GM19025 (cell line): ENCODE measurements around the gene PHIP.

ENCODE experiments used
- ATAC-seq: cut with Tn5 transposase; IDR thresholded peaks from one replicate; pipeline ENCODE4 v1.9.1; 2021; ENCODE audit warnings: mild to moderate bottlenecking, low read depth, moderate library complexity; ENCODE audit not compliant: unreplicated experiment

Gene PHIP

DNA sequence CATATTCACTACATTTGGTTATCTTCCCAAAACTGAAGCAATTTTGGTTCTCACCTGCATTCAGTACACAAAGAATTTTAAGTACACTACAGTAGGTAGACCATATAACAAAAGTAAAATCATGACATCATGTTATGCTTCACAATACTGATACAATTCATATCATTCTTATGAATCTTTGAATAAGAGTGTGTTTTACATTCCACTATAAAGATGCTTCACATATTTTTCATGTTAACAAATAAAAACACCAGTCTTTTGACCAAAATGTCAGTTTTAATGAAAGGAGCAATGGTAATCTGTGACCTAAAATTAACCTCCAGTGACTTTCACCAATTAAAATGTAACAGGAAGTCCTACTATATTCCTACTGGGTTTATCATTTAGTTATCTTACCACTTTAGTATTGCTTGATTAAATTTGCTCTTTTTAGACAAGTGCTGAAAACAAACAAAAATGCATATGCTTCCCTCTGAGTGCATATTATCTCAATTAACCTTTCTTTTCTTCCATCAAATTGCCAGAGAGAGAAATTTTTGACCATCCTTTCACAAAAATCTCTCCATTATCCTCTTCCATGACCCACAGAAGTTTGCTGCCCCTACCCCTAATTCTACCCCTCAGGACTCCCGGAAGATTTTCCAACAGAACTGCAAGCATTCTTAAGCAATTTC is 49.3 kb downstream of the PHIP start:
- no peak for ATAC-seq

DNA sequence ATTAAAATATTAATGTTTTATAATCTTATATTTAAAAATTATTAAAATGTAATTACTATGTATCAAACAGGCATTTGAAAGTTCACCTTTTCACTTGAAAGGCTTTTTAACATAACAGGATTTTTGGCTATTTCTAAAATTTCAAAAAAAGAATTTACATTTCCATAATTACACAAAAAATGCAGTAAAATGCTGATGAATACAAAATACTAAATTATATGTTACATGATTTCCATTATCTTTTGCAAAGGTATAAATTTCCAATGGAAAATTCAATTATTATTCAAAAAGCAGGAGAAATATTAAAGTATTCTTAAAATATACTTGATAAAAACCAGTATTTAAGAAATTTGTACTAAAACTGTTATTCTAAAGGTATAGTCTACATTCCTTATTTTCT is 66.1 kb downstream of the PHIP start:
- ATAC-seq: no peak

DNA sequence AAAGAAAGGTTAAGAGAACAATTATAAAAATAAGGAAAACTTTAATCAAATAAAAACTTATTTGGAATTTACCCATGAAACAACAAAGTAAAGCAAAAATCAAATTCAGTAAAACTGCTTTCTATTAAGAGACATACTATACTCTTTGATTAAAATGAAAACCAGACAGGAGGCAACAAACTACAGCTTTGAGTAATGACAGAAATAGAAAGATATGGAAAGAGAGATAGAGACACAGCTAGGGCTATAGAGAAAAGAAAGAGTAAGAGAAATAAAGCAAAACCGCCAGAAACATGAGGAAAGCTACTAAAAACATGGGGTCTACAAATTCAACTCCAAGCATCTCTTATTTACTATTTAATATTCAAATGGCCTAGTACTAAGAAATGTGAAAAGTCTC is 67.6 kb downstream of the PHIP start:
- ATAC-seq: no peak

DNA sequence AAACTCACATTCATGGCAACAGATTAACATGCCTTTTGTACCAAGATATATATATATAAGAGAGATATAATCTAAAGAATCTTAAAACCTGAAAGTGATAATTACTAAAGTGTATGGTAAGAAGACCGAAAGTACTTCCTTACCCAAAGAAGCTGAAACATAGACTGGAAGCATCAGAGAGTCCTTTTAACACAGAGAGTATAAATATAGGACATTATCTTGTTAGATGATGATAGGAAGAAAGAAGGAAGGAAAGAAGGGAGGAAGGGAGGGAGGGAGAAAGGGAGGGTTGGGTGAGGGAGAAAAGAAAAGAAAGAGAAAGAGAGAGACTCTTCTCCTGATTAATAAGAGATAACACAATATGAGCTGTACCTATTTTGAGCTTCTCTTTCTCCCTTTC is 68.2 kb downstream of the PHIP start:
- no peak for ATAC-seq

DNA sequence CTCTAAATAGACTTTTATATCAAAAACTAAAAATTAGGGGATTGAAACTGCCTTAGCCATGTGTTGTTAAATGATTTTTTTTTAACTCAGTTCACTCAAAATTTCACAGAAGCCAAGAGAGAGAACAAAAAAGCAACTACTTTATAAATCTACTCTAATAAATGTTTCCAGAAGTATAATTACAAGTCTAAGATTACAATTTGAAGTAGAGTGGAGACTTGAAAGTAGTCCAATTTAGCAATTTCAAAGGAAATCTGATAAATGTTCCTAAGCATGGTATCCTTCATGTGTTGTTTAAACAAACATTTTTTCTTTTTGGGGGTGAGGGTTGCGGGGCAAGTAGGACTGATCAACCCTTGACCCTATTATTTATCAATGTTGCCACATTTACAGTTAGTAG is 72.6 kb downstream of the PHIP start:
- no peak for ATAC-seq

DNA sequence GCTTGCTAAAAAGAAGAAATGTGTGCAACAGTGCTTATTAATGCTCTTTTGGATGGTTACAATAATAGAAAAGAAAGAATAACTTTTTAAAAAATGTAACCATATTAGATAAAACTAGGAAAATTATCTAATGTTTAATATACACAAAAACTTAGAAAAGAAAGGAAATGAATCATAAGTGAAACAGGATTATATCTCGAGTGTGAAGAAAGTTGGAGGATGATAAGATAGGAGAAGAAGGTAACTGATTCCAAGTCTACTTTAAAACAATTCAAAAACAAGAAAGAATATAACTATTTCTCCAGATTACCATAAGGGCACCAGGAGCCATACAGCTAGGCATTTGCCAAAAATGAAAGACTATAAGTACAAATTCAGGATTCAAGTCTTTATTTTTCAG is 73.0 kb downstream of the PHIP start:
- no peak for ATAC-seq

DNA sequence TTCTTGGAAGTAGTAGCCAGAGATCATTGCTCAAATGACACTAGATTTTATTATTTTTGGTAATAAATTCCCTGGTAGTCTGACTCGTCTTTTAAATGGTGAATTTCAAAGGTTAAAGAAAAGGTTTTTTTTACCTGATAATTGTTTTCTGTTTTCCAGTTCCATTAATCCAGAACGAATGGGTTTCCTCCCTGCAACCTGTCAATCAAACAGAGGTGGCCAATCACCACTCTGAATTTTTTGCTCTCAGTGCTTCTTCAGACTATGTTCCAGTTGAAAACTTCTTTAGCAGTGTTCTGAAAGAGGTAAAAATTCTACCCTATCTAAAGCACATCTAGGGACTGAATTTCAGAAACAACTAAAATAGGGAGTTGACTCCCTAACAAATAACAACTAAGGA is 73.8 kb downstream of the PHIP start:
- ATAC-seq: no peak

DNA sequence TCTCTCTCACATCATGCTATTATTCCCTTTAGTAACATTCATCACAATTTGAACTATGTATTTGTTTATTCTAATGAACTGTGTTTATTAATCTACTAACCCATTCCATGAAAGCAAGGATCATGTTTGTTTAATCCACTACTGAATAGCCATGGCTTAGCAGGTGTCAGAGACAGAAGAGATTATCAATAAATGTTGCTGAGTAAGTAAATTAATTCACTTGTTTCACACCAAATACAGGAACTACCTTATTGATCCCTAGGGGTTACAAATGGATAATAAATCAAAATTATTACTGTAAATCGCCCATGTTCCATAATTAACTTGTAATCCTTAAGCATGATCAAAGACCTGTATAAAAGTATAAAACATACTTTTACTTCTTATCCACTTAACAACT is 76.6 kb downstream of the PHIP start:
- no peak for ATAC-seq

DNA sequence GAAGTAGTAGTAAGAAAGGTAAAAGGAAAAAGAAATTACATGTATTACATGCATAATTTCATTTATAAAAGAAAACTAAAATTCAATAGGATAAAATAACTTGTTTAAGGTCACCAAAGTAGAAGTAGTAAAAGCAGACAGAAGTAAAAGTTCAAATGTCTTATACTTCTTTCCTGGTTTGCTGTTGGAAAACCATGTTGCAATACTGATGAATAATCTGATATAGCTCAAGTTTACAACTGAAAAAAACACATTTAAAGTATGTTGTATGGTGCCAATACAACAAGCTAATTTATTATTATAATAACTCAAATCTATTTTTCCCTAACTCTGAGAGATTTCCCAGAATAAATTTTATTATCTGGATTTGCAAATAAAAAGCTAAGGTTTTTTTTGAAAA is 78.3 kb downstream of the PHIP start:
- ATAC-seq: no peak

DNA sequence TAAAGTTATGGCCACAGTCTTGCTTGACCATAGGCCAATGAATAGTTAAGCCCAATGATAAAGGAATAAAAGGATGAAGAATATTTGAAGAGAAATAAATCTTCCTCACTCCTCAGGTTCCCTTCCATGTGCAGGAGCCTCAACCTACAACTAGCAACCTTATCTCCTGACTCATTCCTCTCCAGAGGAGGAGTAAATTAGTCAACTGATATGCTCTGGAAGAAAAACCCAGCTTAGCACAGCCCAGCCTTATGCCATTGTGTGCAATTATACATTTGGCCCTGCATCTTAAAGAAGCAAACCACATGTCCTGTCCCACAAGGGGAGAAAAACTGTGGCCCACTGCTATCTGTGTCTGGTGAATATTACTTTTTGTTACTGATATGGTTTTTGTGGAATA is 82.1 kb downstream of the PHIP start:
- ATAC-seq: no peak

DNA sequence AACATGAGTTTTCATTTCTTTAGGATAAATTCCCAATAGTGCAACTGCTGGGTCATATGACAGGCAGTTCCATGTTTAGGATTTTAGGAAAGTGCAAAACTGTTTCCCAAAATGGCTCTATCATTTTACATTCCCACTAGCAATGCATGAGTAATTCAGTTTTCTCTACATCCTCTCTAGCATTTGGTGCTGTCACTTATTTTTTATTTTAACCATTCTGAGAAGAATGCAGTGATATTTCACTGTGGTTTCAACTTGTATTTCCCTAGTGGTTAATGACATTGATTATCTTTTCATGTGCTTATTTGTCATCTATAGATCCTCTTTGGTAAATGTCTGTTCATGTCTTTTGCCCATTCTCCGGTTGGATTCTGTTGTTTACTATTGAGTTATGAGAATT is 82.7 kb downstream of the PHIP start:
- ATAC-seq: no peak

DNA sequence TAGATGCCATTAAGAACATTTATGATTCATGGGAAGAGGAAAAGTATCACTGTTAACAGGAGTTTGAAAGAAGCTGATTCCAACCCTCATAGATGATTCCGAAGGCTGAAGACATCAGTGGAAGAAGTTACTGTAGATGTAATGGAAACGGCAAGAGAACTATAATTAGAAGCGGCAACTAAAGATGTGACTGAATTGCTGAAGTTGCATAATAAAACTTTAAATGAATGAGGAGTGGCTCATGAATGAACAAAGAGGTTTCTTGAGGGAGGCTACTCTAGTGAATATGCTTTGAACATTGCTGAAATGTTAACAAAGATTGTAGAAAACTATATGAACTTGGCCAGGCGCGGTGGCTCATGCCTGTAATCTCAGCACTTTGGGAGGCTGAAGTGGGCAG is 84.1 kb downstream of the PHIP start:
- ATAC-seq: no peak

DNA sequence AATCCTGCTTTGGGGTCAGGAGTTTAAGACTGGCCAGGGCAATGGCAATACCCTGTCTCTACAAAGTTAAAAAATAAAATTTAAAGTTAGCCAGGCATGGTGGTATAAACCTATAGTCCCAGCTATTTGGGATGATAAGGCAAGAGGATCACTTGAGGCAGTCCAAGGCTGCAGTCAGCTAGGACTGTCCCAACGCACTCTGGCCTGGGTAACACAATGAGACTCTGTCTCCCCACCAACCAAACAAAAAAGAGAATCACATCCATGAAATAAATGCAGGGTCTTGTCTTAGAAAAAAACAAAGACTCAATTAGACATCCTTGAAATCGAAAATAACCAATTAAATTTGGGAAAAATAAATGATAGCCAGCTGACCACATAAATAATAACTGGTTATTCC is 88.9 kb downstream of the PHIP start:
- ATAC-seq: no peak

DNA sequence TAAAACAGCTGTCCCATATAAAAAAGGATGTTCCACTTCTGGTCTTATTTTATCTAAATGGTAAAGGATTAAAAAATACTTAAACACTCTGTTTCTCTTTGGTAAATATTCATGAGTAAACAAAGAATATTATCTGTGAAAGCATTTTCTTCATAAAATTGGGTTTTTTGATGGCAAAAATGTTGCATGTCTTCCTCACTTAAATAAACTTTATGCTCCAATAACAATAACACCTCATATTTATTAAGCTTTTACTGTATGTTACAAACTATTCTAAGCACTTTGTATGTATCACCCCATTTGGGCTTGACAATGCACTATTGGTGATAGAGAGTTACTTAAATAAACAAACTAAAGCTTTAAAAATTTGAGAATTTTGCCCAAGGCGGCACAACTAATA is 91.9 kb downstream of the PHIP start:
- ATAC-seq: no peak

DNA sequence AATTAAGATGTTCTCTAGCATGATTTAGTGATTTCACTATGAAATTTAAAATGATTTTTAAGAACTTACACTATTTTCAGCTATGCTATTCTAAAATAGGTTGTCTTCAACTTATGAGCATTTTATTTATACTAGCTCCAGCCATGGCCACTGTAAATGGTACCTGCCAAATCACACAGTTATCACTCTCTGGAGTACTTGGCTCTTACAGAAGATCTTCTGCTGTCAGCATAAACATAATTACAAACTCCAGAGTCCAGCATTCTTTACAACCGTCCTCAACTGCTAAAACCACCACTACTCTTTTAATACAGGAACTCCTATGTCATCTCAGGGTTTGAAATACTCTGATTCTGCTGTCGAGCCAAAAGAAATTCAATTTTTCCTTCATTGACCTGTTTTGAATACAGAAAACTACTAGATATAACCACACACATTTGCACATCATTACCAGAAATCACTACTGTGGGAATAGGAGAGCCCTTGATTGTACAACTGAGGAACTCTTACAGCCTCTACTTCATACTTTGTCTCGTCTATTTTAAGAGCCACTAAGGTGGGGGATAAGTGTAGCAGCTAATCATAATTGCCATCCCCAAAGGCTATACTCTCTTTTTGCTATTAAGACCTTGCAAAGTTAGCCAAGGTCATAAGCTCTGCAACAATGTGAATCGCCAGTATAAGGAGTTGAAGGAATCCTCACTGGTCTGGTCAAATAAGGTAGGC is 93.7 kb downstream of the PHIP start:
- ATAC-seq: no peak

DNA sequence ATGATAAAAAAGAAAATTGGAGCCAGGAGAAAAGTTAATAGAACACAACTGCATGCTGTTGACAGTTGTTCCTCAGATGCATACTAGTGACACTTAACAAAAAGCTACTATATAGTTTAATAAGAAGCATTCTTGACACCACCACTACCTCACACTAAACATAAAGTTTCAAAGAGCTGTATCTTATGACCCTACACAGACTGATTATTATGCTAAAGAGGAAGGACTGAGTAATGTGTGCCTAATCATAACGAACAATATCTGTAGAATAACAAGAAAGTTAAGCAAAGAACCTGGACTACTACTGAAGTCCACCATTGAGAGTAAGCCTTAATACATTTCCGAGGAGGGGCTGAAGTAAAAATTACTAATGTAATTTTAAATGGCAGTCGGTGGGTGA is 110.9 kb downstream of the PHIP start:
- ATAC-seq: no peak

DNA sequence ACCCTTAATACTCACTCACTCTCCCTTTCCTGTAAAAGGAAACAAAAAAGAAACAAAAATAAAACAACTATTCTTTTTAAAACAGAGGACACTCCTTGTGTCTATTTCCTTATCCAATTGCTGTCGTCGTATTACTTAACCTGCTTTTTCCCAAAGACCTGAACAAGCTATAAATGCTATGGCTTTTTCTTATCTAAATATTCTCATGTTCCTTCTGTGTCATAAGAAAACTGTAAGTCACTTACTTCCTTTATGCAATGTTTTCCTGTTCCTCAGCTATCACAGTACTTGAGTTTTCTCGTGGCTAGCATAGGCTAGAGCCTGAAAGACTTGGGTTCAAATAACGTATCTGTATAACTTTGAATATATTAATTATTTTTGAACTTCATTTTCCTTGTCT is 111.5 kb downstream of the PHIP start:
- ATAC-seq: no peak

DNA sequence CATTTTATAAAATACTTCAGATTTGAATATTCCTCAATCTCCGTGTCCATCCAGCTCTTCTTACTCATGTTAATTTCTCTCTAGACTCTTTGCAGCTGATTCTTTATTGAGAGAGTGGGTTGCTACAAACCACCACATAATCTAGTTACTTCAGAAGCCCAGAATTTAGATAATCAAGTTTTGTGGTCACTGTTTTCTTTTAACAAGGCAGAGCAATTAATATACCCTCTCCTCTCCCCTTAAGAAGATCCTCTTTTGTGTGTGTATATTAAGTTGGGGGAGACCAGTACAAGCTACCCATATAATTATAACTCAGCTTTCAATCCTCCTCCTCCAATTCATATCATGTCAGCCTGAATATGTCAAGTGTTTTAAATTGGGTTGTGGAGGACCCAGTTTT is 115.6 kb downstream of the PHIP start:
- ATAC-seq: no peak

DNA sequence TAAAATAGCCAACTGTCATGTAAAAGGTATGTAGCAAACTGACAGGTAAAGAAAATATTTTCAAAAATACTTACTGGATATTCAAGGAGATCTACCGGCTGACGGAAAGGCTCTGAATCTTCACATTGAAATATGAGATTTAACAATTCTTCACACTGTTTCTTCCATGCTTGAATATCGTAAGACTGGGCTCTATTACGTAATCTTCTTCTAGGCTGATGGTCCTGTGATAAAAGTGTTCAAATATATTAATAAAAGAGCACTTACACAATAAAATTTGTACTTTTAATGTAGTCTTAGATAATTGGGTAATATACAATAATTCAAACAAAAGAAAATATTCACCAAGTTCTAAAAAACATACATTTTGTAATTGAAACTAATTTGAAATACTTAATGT is 123.3 kb downstream of the PHIP start:
- ATAC-seq: no peak

DNA sequence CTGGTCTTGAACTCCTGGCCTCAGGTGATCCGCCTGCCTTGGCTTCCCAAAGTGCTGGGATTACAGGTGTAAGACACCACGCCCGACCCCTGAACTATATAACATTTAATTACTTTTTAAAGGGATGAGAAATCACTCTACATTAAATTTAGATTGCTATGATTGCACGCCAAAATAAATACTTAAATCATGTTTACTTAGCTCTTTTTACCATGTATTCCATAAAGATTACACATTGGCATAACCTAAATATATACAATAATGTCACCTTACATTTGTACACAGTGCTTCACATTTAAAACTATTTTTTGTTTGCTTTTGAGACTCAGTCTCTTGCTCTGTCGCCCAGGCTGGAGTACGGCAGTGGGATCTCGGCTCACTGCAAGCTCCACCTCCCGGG is 124.3 kb downstream of the PHIP start:
- ATAC-seq: no peak

DNA sequence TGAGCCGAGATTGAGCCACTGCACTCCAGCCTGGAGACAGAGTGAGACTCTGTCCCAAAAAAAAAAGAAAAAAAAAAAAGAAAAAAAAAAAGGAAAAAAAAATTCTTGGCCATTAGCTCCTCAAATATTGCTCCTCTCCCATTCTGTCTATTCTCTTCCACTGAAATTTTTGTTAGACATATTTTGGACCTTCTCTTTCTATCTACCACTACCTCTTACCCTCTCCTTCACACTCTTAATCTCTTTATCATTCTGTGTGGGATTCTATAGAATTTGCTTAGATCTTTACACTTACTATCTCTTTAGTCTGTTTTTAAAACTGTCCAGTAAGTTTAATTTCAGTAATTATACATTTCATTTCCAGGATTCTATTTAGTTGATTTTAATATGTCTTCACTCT is 125.7 kb downstream of the PHIP start:
- ATAC-seq: no peak

DNA sequence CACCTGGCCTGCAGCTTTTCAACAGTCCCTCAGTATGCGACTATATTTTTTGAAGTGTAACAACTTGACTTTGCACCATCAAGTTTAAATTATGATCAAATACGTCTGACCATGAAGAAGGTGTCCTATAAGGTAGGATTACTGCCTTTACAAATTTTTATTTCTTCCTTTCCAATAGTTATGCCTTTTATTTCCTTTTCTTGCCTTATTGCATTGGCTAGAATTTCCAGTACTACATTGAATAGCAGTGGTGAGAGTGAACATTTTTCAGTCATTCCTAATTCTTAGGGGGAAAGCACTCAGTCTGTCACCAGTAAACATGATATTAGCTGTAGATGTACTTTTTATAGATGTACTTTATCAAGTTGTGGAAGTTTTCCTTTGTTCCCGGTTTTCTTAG is 129.3 kb downstream of the PHIP start:
- ATAC-seq: no peak

DNA sequence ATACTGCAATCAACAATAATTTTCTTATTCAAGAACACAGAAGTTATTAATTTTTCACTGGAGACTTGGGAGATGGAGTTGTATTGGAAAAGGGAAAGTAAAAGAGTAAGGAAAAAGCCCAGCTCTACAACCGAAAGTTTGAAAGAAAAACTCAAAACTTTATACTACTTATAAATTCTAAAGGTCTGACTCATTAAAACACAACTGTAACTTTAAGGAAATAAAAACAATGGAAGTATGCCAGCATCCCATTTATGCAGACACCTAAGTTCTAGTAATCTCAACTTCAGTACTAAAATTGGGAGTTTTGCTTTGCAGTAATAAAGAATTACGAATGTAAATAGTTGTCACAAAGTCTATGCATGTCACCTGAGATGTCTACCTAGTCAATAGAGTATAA is 130.1 kb downstream of the PHIP start:
- no peak for ATAC-seq
